A549 (cell line): ENCODE results near the gene ARHGAP10. TPM values are rescaled to one million over a fixed set of nuclear protein-coding genes. Genes with fewer than 3 reads are reported as not detected.

Experiments used
- ATAC-seq, 2 experiments: fragments of 200-7000 bp in 1 of 2; fragments of >200 bp in 1 of 2; cut with Nextera tagmentation in 1 of 2; cut with Tn5 transposase in 1 of 2; 3 replicates each; pipeline versions ENCODE4 v1.8.0 to v1.9.1; 2018 to 2020; ENCODE audit warnings: mild to moderate bottlenecking in 1 of 2, moderate library complexity in 1 of 2
- CTCF ChIA-PET: fragments of 300-600 bp; sonication (Branson Sonifier 250); formaldehyde crosslinking; extraction: SDS; loops from one replicate; lab custom pipeline; 2021; ENCODE audit warnings: antibody characterized with exemption, inconsistent platforms; lab: Yijun Ruan, JAX
- POLR2A ChIA-PET: fragments of 350-600 bp; formaldehyde crosslinking; extraction: SDS; loops from one replicate; lab custom pipeline; 2021; ENCODE audit warnings: antibody characterized with exemption, inconsistent platforms; lab: Yijun Ruan, JAX
- DNase-seq, 2 experiments: peaks; one replicate each; pipeline versions ENCODE4 v3.0.0 to v3.0.0-alpha.2; 2011 to 2016; ENCODE audit warnings: low read depth in 1 of 2, low spot score in 1 of 2
- FAIRE-seq: peaks from 2 replicates; lab custom pipeline; 2011; peaks lifted over from hg19 to GRCh38; lab: Jason Lieb, UNC
- H3K27ac ChIP-seq, 2 experiments: fragments of >200 bp; sonication (Bioruptor Twin); formaldehyde crosslinking; 3 replicates each; pipeline ENCODE4 v1.5.1; 2016 to 2017
- H3K4me1 ChIP-seq: fragments of >200 bp; sonication (Bioruptor Twin); formaldehyde crosslinking; 3 replicates; pipeline ENCODE4 v1.6.1; 2016
- H3K4me2 ChIP-seq: fragments of >200 bp; sonication (Bioruptor Twin); formaldehyde crosslinking; 3 replicates; pipeline ENCODE4 v1.6.1; 2016
- H3K4me3 ChIP-seq: fragments of >200 bp; sonication (Bioruptor Twin); formaldehyde crosslinking; 3 replicates; pipeline ENCODE4 v1.5.1; 2016
- H3K9me3 ChIP-seq: fragments of >200 bp; sonication (Bioruptor Twin); formaldehyde crosslinking; 3 replicates; pipeline ENCODE4 v1.6.1; 2016
- CEBPB ChIP-seq, 2 experiments: fragments of >200 bp in 1 of 2; sonication (Bioruptor Twin) in 1 of 2; formaldehyde crosslinking in 1 of 2; IDR thresholded peaks; 2 replicates each; pipeline ENCODE4 v1.6.1; 2012 to 2016
- E2F6 ChIP-seq: IDR thresholded peaks from 2 replicates; pipeline ENCODE4 v1.6.1; 2012; ENCODE audit warnings: low read depth, borderline replicate concordance
- EHF ChIP-seq: fragments of 250-450 bp; sonication (Bioruptor Pico); IDR thresholded peaks from 2 replicates; pipeline ENCODE4 v1.5.0; 2020; ENCODE audit warnings: mild to moderate bottlenecking
- EP300 ChIP-seq, 2 experiments: fragments of >200 bp; sonication (Bioruptor Twin); formaldehyde crosslinking; IDR thresholded peaks; 2 replicates in 1 of 2; 3 replicates in 1 of 2; pipeline ENCODE4 v1.6.1; 2016 to 2017
- ESRRA ChIP-seq: fragments of 150-350 bp; IDR thresholded peaks from 2 replicates; pipeline ENCODE4 v1.6.1; 2014; ENCODE audit warnings: mild to moderate bottlenecking, low read length, borderline replicate concordance
- HOXB13 ChIP-seq: fragments of 250-450 bp; sonication (Bioruptor Pico); IDR thresholded peaks from 2 replicates; pipeline ENCODE4 v1.5.0; 2020; ENCODE audit warnings: low read depth, mild to moderate bottlenecking, moderate library complexity
- HOXB5 ChIP-seq: fragments of 250-450 bp; sonication (Bioruptor Pico); IDR thresholded peaks from 2 replicates; pipeline ENCODE4 v1.5.0; 2020; ENCODE audit warnings: mild to moderate bottlenecking, moderate library complexity
- NFE2L2 ChIP-seq: fragments of 150-350 bp; conservative IDR thresholded peaks from 2 replicates; pipeline ENCODE4 v1.6.1; 2014; ENCODE audit warnings: low read length
- PBX3 ChIP-seq: IDR thresholded peaks from 2 replicates; pipeline ENCODE4 v1.6.1; 2012
- REST ChIP-seq: fragments of 200-600 bp; sonication (generic); IDR thresholded peaks from 2 replicates; pipeline ENCODE4 v1.6.1; 2016; ENCODE audit warnings: antibody characterized with exemption, mild to moderate bottlenecking, moderate library complexity
- RNF2 ChIP-seq: fragments of 200-600 bp; sonication (generic); IDR thresholded peaks from 2 replicates; pipeline ENCODE4 v1.6.1; 2016; ENCODE audit warnings: low read depth, mild to moderate bottlenecking, antibody characterized with exemption, moderate library complexity, borderline replicate concordance
- SREBF2 ChIP-seq: fragments of 450-650 bp; IDR thresholded peaks from 2 replicates; pipeline ENCODE4 v1.6.1; 2014; ENCODE audit warnings: mild to moderate bottlenecking, moderate library complexity
- TFCP2L1 ChIP-seq: fragments of 250-450 bp; sonication (Bioruptor Pico); IDR thresholded peaks from 2 replicates; pipeline ENCODE4 v1.5.0; 2021; ENCODE audit warnings: mild to moderate bottlenecking
- TP53 ChIP-seq: fragments of 250-450 bp; sonication (Bioruptor Pico); IDR thresholded peaks from 2 replicates; pipeline ENCODE4 v1.5.0; 2021; ENCODE audit warnings: mild to moderate bottlenecking, moderate library complexity
- ZSCAN20 ChIP-seq: fragments of 250-450 bp; sonication (Bioruptor Pico); IDR thresholded peaks from 2 replicates; pipeline ENCODE4 v1.8.0; 2022; ENCODE audit warnings: mild to moderate bottlenecking, moderate library complexity
- WGBS: methylation state at CpG from one replicate; pipeline ENCODE4 v1.1.6; 2017; ENCODE audit errors: missing lambda C conversion rate; 5-methylcytosine and 5-hydroxymethylcytosine counted together
- polyA plus RNA-seq, 4 experiments: library from polyadenylated mRNA; depleted of rRNA in 3 of 4; stranded (reverse); fragments of >200 nt; fragmentation: RNase III in 1 of 4; extraction: RNeasy Plus Mini Kit Qiagen cat#74134 plus additional on column Dnase treatment in 1 of 4; gene quantifications; 2 replicates in 3 of 4; 3 replicates in 1 of 4; pipeline ENCODE4 v1.2.3, GENCODE V29; 2011 to 2017
- TF ChIP-seq, protein P1 (sequence below): fragments of 150-350 bp; IDR thresholded peaks from 2 replicates; pipeline ENCODE4 v1.6.1; 2014; ENCODE audit warnings: low read depth, mild to moderate bottlenecking, low read length

Gene ARHGAP10
- polyA plus RNA-seq, 2 of the 4 experiments (the other 2 are of a cell fraction), result 7.0 to 7.2 TPM

DNA sequence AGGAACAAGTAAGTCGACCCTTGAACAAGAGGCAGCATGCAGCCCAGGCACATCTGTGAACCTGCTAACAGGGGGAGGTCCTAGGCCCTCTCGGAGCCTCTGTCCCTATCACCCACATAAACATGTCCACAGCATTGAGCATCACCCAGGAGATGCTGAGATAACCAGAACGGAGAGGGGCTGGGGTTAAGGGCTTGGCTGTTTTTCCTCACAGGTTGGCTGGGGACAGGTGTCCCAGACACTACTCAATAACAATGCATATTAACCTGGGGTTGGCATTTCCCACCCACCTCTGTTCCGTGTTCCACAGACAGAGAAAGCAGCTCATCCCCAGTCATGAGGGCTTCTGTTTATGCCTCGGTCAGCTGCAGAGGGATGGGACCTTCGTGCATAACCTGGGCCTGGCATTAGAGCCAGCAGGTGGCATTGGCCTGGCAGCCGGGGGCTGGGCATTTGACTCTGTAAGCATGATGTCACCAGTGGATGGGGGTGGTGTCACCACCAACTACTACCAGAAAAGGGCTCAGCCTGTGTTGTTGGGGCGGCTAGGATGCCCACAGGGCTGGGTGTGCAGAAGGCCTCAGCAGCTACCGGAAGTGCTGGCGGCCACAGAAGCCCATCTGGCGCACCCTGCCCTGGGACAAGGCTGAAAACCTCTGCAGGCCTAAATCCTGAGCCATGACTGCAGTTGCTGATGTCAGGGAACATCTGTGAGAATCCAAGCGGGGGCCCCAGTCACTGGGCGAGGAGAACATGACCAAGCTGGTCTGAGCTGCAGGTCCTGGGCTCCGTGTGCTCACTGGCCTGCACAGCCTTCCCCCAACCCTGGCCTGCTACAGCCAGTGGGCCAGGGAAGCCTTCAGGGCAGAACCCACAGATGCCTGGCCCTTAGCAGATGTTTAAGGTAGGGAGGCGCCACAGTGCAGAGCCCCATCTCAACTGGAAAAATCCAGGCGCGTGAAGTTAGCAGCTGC, 358.9 kb downstream of the ARHGAP10 start:
- FAIRE-seq (no peak), DNase-seq (no peak), ATAC-seq (no peak)
- H3K9me3 ChIP-seq, result no peaks in the 10 kb centered on the region
- POLR2A ChIA-PET, result no interaction called here
- H3K4me1 ChIP-seq, result no peaks in the 10 kb centered on the region
- CTCF ChIA-PET, result no interaction called here
- H3K27ac ChIP-seq, result no peak overlapping the region
- H3K4me3 ChIP-seq, result no peak overlapping the region
- 87% methylated on average over 11 of the region's 17 CpGs for WGBS
- TF ChIP-seq TP53 (no peak), TFCP2L1 (no peak), ESRRA (no peak), E2F6 (no peak), EP300 (IDR thresholded peaks at IDR 0.05) (no peak), EHF (CRISPR knock-in tag) (no peak), REST (no peak), NFE2L2 (no peak), HOXB13 (CRISPR knock-in tag) (no peak), CEBPB (IDR thresholded peaks at IDR 0.05) (no peak), SREBF2 (no peak), PBX3 (no peak), RNF2 (no peak)
- TF ChIP-seq, protein P1, sequence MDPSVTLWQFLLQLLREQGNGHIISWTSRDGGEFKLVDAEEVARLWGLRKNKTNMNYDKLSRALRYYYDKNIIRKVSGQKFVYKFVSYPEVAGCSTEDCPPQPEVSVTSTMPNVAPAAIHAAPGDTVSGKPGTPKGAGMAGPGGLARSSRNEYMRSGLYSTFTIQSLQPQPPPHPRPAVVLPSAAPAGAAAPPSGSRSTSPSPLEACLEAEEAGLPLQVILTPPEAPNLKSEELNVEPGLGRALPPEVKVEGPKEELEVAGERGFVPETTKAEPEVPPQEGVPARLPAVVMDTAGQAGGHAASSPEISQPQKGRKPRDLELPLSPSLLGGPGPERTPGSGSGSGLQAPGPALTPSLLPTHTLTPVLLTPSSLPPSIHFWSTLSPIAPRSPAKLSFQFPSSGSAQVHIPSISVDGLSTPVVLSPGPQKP, result no peak
- no peak overlapping the region for H3K4me2 ChIP-seq

DNA sequence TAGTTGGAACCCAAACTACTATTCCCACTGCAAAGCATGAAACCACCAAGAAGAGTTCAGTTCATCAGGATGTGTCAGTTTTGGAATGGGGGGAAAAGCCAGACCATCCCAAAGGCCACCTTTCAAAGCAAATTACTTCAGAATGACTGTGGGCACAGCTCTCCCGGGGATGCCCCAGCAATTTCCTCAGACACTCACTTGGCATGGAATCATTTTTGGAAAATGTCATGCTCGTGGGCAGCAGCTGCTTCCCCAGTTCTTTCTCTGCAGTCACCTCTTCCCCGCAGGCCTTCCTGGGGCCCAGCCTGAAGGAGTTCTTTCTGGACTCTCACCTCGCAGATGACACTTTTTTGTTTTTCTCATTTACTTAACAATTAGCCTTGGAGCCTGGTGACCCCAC, 360.0 kb downstream of the ARHGAP10 start:
- no peaks in the 10 kb centered on the region for H3K4me1 ChIP-seq
- H3K27ac ChIP-seq, result no peak overlapping the region
- no peak for ATAC-seq
- H3K4me2 ChIP-seq, result no peak overlapping the region
- H3K9me3 ChIP-seq, result no peaks in the 10 kb centered on the region
- POLR2A ChIA-PET, result no interaction called here
- no peak for DNase-seq
- TF ChIP-seq HOXB5, result no peak
- no peak for TF ChIP-seq ZSCAN20
- 68% methylated on average over 4 of the region's 4 CpGs for WGBS
- CTCF ChIA-PET, result no interaction called here
- no peak for FAIRE-seq
- H3K4me3 ChIP-seq, result no peak overlapping the region
